OCI-LY1 (cell line): Measurements from ENCODE around the gene LRRC28.

Experiments used
- H2AFZ ChIP-seq: fragments of 200-600 bp; sonication (generic), shearing (Covaris generic); 2 replicates; pipeline ENCODE4 v1.6.0; 2014; ENCODE audit warnings: antibody characterized with exemption, mild to moderate bottlenecking, low read length
- H3F3A ChIP-seq: fragments of 200-600 bp; sonication (generic), shearing (Covaris generic); 2 replicates; pipeline ENCODE4 v1.6.0; 2014; ENCODE audit warnings: mild to moderate bottlenecking, antibody characterized with exemption, low read length, moderate library complexity; ENCODE audit not compliant: insufficient read depth
- H3K27ac ChIP-seq: fragments of 200-600 bp; sonication (generic); 2 replicates; pipeline ENCODE4 v1.5.1; 2014; ENCODE audit warnings: low read length, mixed run types, mild to moderate bottlenecking, low read depth; ENCODE audit not compliant: poor library complexity, severe bottlenecking
- H3K27me3 ChIP-seq: fragments of 200-600 bp; sonication (generic); 2 replicates; pipeline ENCODE4 v1.6.0; 2014; ENCODE audit warnings: antibody characterized with exemption, mild to moderate bottlenecking, low read length, moderate library complexity; ENCODE audit not compliant: insufficient read depth
- H3K36me3 ChIP-seq: fragments of 200-600 bp; sonication (generic); 2 replicates; pipeline ENCODE4 v1.6.1; 2014; ENCODE audit warnings: mild to moderate bottlenecking, antibody characterized with exemption, low read length, moderate library complexity, mixed read lengths; ENCODE audit not compliant: insufficient read depth
- H3K4me1 ChIP-seq: fragments of 200-600 bp; sonication (generic); 2 replicates; pipeline ENCODE4 v1.5.1; 2014; ENCODE audit warnings: mild to moderate bottlenecking, low read length, moderate library complexity; ENCODE audit not compliant: insufficient read depth, severe bottlenecking
- H3K4me2 ChIP-seq: fragments of 200-600 bp; sonication (generic), shearing (Covaris generic); 2 replicates; pipeline ENCODE4 v1.6.1; 2014; ENCODE audit warnings: low read length
- H3K4me3 ChIP-seq: fragments of 200-600 bp; sonication (generic); 2 replicates; pipeline ENCODE4 v1.5.1; 2014; ENCODE audit warnings: low read length, low read depth, mild to moderate bottlenecking, mixed read lengths; ENCODE audit not compliant: poor library complexity, severe bottlenecking
- H3K79me2 ChIP-seq: fragments of 200-600 bp; shearing (Covaris generic); 2 replicates; pipeline ENCODE4 v1.6.1; 2016; ENCODE audit warnings: mixed run types, low read length, mixed read lengths; ENCODE audit not compliant: insufficient read depth
- H3K9ac ChIP-seq: fragments of 200-600 bp; sonication (generic), shearing (Covaris generic); 2 replicates; pipeline ENCODE4 v1.6.1; 2014; ENCODE audit warnings: mild to moderate bottlenecking, low read length, mixed read lengths
- H3K9me2 ChIP-seq: fragments of 200-600 bp; sonication (generic), shearing (Covaris generic); 2 replicates; pipeline ENCODE4 v1.6.1; 2014; ENCODE audit warnings: low read depth, mild to moderate bottlenecking, low read length, mixed read lengths
- H3K9me3 ChIP-seq: fragments of 200-600 bp; shearing (Covaris generic); 2 replicates; pipeline ENCODE4 v1.6.1; 2014; ENCODE audit warnings: low read length, mixed read lengths
- H4K20me1 ChIP-seq: fragments of 200-600 bp; sonication (generic), shearing (Covaris generic); 2 replicates; pipeline ENCODE4 v1.6.0; 2016; ENCODE audit warnings: mild to moderate bottlenecking, low read length; ENCODE audit not compliant: insufficient read depth
- EZH2 ChIP-seq: fragments of 200-600 bp; sonication (generic), shearing (Covaris generic); IDR thresholded peaks from 2 replicates; pipeline ENCODE4 v1.8.0; 2017; ENCODE audit warnings: borderline replicate concordance, mixed run types, mild to moderate bottlenecking, antibody characterized with exemption, low read length, moderate library complexity, mixed read lengths
- TF ChIP-seq, protein P1 (sequence below): fragments of 200-600 bp; sonication (generic), shearing (Covaris generic); IDR thresholded peaks from 2 replicates; pipeline ENCODE4 v1.5.1; 2017; ENCODE audit warnings: mild to moderate bottlenecking, antibody characterized with exemption, low read length, moderate library complexity, mixed read lengths

Gene LRRC28

DNA sequence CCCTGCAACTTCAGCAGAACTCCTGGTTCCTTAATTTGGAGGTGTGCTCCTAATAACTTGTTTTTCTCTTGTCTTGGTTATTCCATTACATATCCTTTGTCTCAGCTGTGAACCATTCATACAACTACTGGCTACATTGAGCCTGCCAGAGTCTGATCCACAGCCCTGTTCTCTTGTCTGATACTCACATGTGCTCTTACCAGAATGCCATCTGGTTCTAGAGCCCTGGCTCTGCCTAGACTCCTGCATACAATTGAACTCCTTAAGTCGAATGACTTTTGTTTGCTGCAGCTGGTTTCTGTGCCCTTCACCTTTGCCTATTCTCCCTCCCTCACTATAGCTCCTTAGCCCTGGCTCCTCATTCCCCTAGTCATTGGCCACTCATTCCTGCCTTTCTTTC lies 85.5 kb downstream of the LRRC28 start:
- Histone ChIP-seq H3K79me2 (no peaks in the 10 kb centered on the region), H2AFZ (no peak overlapping the region), H3K27me3 (no peaks in the 10 kb centered on the region), H3F3A (no peaks in the 10 kb centered on the region), H3K27ac (no peak overlapping the region), H3K4me2 (no peak overlapping the region), H3K9me3 (no peaks in the 10 kb centered on the region), H3K4me1 (no peaks in the 10 kb centered on the region), H3K9me2 (no peaks in the 10 kb centered on the region), H3K36me3 (no peaks in the 10 kb centered on the region), H3K9ac (no peak overlapping the region), H4K20me1 (no peaks in the 10 kb centered on the region), H3K4me3 (no peak overlapping the region)
- no peak for TF ChIP-seq EZH2
- TF ChIP-seq, protein P1, sequence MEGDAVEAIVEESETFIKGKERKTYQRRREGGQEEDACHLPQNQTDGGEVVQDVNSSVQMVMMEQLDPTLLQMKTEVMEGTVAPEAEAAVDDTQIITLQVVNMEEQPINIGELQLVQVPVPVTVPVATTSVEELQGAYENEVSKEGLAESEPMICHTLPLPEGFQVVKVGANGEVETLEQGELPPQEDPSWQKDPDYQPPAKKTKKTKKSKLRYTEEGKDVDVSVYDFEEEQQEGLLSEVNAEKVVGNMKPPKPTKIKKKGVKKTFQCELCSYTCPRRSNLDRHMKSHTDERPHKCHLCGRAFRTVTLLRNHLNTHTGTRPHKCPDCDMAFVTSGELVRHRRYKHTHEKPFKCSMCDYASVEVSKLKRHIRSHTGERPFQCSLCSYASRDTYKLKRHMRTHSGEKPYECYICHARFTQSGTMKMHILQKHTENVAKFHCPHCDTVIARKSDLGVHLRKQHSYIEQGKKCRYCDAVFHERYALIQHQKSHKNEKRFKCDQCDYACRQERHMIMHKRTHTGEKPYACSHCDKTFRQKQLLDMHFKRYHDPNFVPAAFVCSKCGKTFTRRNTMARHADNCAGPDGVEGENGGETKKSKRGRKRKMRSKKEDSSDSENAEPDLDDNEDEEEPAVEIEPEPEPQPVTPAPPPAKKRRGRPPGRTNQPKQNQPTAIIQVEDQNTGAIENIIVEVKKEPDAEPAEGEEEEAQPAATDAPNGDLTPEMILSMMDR = no peak

GRCh38 chr15:99340347-99340746 lies 89.1 kb downstream of the LRRC28 start:
- no peak overlapping the region for H3K4me2 ChIP-seq
- H3K27me3 ChIP-seq = no peaks in the 10 kb centered on the region
- no peak overlapping the region for H3K9ac ChIP-seq
- no peaks in the 10 kb centered on the region for H3F3A ChIP-seq
- no peak overlapping the region for H2AFZ ChIP-seq
- TF ChIP-seq, protein P1 = no peak
- no peak for TF ChIP-seq EZH2
- no peaks in the 10 kb centered on the region for H3K4me1 ChIP-seq
- no peak overlapping the region for H3K4me3 ChIP-seq
- H3K36me3 ChIP-seq = no peaks in the 10 kb centered on the region
- H4K20me1 ChIP-seq = no peaks in the 10 kb centered on the region
- H3K27ac ChIP-seq = no peak overlapping the region
- H3K79me2 ChIP-seq = no peaks in the 10 kb centered on the region
- no peaks in the 10 kb centered on the region for H3K9me2 ChIP-seq
- no peaks in the 10 kb centered on the region for H3K9me3 ChIP-seq

GRCh38 chr15:99341786-99342185 lies 90.5 kb downstream of the LRRC28 start:
- no peaks in the 10 kb centered on the region for H3K9me2 ChIP-seq
- H3K36me3 ChIP-seq = no peaks in the 10 kb centered on the region
- TF ChIP-seq EZH2 = no peak
- TF ChIP-seq, protein P1 = no peak
- no peak overlapping the region for H2AFZ ChIP-seq
- H3F3A ChIP-seq = no peaks in the 10 kb centered on the region
- H3K9ac ChIP-seq = no peak overlapping the region
- no peaks in the 10 kb centered on the region for H3K9me3 ChIP-seq
- no peak overlapping the region for H3K4me3 ChIP-seq
- no peaks in the 10 kb centered on the region for H3K27me3 ChIP-seq
- no peaks in the 10 kb centered on the region for H3K79me2 ChIP-seq
- no peaks in the 10 kb centered on the region for H4K20me1 ChIP-seq
- H3K4me1 ChIP-seq = no peaks in the 10 kb centered on the region
- H3K27ac ChIP-seq = no peak overlapping the region
- H3K4me2 ChIP-seq = no peak overlapping the region
